Inflammatory macrophage (primary cell): ENCODE results near the gene CCDC7.
"Not testable (repeated sequence)": the region's sequence is repeated elsewhere in the genome, so short reads cannot be mapped to it uniquely, and the experiment has no call there.

Source experiments
- DNase-seq, 2 donors: peaks; one replicate each; pipeline ENCODE4 v3.0.0-alpha.2; 2020 to 2022

Gene CCDC7

GRCh38 chr10:32582946-32583345 lies 137.0 kb downstream of the CCDC7 start:
- DNase-seq, result no peak

GRCh38 chr10:32598022-32598421 lies 152.1 kb downstream of the CCDC7 start:
- not testable (repeated sequence) for DNase-seq

GRCh38 chr10:32600317-32600716 lies 154.4 kb downstream of the CCDC7 start:
- no peak for DNase-seq

- not testable (repeated sequence) for DNase-seq
Measured at GRCh38 chr10:32601562-32601961, 155.6 kb downstream of the CCDC7 start.

- DNase-seq, result no peak
Measured at GRCh38 chr10:32605787-32606186, 159.8 kb downstream of the CCDC7 start.

- DNase-seq, result not testable (repeated sequence)
Measured at GRCh38 chr10:32610543-32610942, 164.6 kb downstream of the CCDC7 start.

- DNase-seq, result no peak
Measured at GRCh38 chr10:32616438-32616837, 170.5 kb downstream of the CCDC7 start.

- DNase-seq, result no peak
Measured at GRCh38 chr10:32618482-32618881, 172.5 kb downstream of the CCDC7 start.

- no peak for DNase-seq
Measured at GRCh38 chr10:32621969-32622368, 176.0 kb downstream of the CCDC7 start.

GRCh38 chr10:32622409-32622808 lies 176.5 kb downstream of the CCDC7 start:
- no peak for DNase-seq

- no peak for DNase-seq
Measured at GRCh38 chr10:32627183-32627582, 181.2 kb downstream of the CCDC7 start.

GRCh38 chr10:32629910-32630309 lies 184.0 kb downstream of the CCDC7 start:
- no peak for DNase-seq

GRCh38 chr10:32646535-32646934 lies 200.6 kb downstream of the CCDC7 start:
- DNase-seq, result no peak

- DNase-seq, result no peak
Measured at GRCh38 chr10:32650246-32650655, 204.3 kb downstream of the CCDC7 start.

- not testable (repeated sequence) for DNase-seq
Measured at GRCh38 chr10:32657430-32657829, 211.5 kb downstream of the CCDC7 start.

GRCh38 chr10:32661346-32661745 lies 215.4 kb downstream of the CCDC7 start:
- no peak for DNase-seq

GRCh38 chr10:32680803-32681557 lies 235.0 kb downstream of the CCDC7 start:
- DNase-seq, result no peak

- DNase-seq, result no peak
Measured at GRCh38 chr10:32684291-32684690, 238.4 kb downstream of the CCDC7 start.

- no peak for DNase-seq
Measured at GRCh38 chr10:32687116-32687515, 241.2 kb downstream of the CCDC7 start.

- DNase-seq, result no peak
Measured at GRCh38 chr10:32687546-32687945, 241.6 kb downstream of the CCDC7 start.

- DNase-seq, result no peak
Measured at GRCh38 chr10:32692174-32692573, 246.2 kb downstream of the CCDC7 start.

GRCh38 chr10:32693441-32693979 lies 247.6 kb downstream of the CCDC7 start:
- no peak for DNase-seq

- not testable (repeated sequence) for DNase-seq
Measured at GRCh38 chr10:32699683-32700082, 253.7 kb downstream of the CCDC7 start.

- DNase-seq, result no peak
Measured at GRCh38 chr10:32713560-32713959, 267.6 kb downstream of the CCDC7 start.

- no peak for DNase-seq
Measured at GRCh38 chr10:32731527-32731926, 285.6 kb downstream of the CCDC7 start.
